ENCODE measurements around the gene CAMK1.

Gene CAMK1

GRCh38 chr3:9718118-9718517, 51.6 kb downstream of the CAMK1 start:
- TF ChIP-seq MAX (IDR thresholded peaks at IDR 0.05; ENCODE audit: low read depth, low read length) = no peak
- no peak for TF ChIP-seq POLR2A (IDR thresholded peaks at IDR 0.05; ENCODE audit: extremely low read depth, insufficient read length)
- TF ChIP-seq MYC (IDR thresholded peaks at IDR 0.05; ENCODE audit: low read depth, low read length) = no peak
- TF ChIP-seq CTCF (IDR thresholded peaks at IDR 0.05; ENCODE audit: low read depth, low read length) = no peak
- no peak overlapping the region for H3K4me3 ChIP-seq (ENCODE audit: low read depth, low read length)

GRCh38 chr3:9717563-9717962, 52.2 kb downstream of the CAMK1 start:
- DNase-seq (ENCODE audit: low read depth) = no peak
- TF ChIP-seq POLR2A (IDR thresholded peaks at IDR 0.05; ENCODE audit: extremely low read depth, insufficient read length) = no peak
- no peak overlapping the region for H3K4me3 ChIP-seq (ENCODE audit: low read depth, low read length)

More at GRCh38 chr3:9718118-9718517, 51.6 kb downstream of the CAMK1 start:
- no peak for DNase-seq (ENCODE audit: low read depth)

GRCh38 chr3:9716801-9717555, 52.8 kb downstream of the CAMK1 start:
- TF ChIP-seq MYC (IDR thresholded peaks at IDR 0.05; ENCODE audit: low read depth, low read length) (no peak), POLR2A (IDR thresholded peaks at IDR 0.05; ENCODE audit: extremely low read depth, insufficient read length) (no peak)

GRCh38 chr3:9715764-9716437, 53.8 kb downstream of the CAMK1 start:
- peak; percentile 91 for DNase-seq (ENCODE audit: low read depth)
- no peak overlapping the region for H3K4me3 ChIP-seq (ENCODE audit: low read depth, low read length)
- TF ChIP-seq CTCF (IDR thresholded peaks at IDR 0.05; ENCODE audit: low read depth, low read length) (peak; percentile 89), POLR2A (IDR thresholded peaks at IDR 0.05; ENCODE audit: extremely low read depth, insufficient read length) (no peak), MYC (IDR thresholded peaks at IDR 0.05; ENCODE audit: low read depth, low read length) (peak; percentile 83), MAX (IDR thresholded peaks at IDR 0.05; ENCODE audit: low read depth, low read length) (peak; percentile 98)

More at GRCh38 chr3:9716801-9717555, 52.8 kb downstream of the CAMK1 start:
- no peak for DNase-seq (ENCODE audit: low read depth)
- no peak overlapping the region for H3K4me3 ChIP-seq (ENCODE audit: low read depth, low read length)

GRCh38 chr3:9715136-9715535, 54.6 kb downstream of the CAMK1 start:
- no peak overlapping the region for H3K4me3 ChIP-seq (ENCODE audit: low read depth, low read length)
- TF ChIP-seq MAX (IDR thresholded peaks at IDR 0.05; ENCODE audit: low read depth, low read length) = no peak
- TF ChIP-seq MYC (IDR thresholded peaks at IDR 0.05; ENCODE audit: low read depth, low read length) = no peak
- TF ChIP-seq POLR2A (IDR thresholded peaks at IDR 0.05; ENCODE audit: extremely low read depth, insufficient read length) = no peak
- TF ChIP-seq CTCF (IDR thresholded peaks at IDR 0.05; ENCODE audit: low read depth, low read length) = no peak
- no peak for DNase-seq (ENCODE audit: low read depth)

GRCh38 chr3:9713142-9713541, 56.6 kb downstream of the CAMK1 start:
- no peak for DNase-seq (ENCODE audit: low read depth)
- no peak for TF ChIP-seq MAX (IDR thresholded peaks at IDR 0.05; ENCODE audit: low read depth, low read length)
- TF ChIP-seq POLR2A (IDR thresholded peaks at IDR 0.05; ENCODE audit: extremely low read depth, insufficient read length) = no peak
- TF ChIP-seq CTCF (IDR thresholded peaks at IDR 0.05; ENCODE audit: low read depth, low read length) = no peak
- no peak for TF ChIP-seq MYC (IDR thresholded peaks at IDR 0.05; ENCODE audit: low read depth, low read length)
- no peak overlapping the region for H3K4me3 ChIP-seq (ENCODE audit: low read depth, low read length)
